IMR-90 (cell line): Measurements from ENCODE around the gene ELK3. TPM values are rescaled to one million over a fixed set of nuclear protein-coding genes. Genes with fewer than 3 reads are reported as not detected.

Experiments
- ATAC-seq: fragments of 200-7000 bp; cut with Tn5 transposase; 2 replicates; pipeline ENCODE4 v1.9.1; 2020; ENCODE audit warnings: low read depth, mild to moderate bottlenecking, moderate library complexity
- BruUV-seq: library from RNA; stranded (reverse); fragments of 400-500 nt; replicated peaks from 2 replicates; lab custom pipeline; 2021; lab: Mats Ljungman, UMichigan
- CTCF ChIA-PET: fragments of 300-600 bp; formaldehyde crosslinking; extraction: SDS; loops from one replicate; lab custom pipeline; 2021; ENCODE audit warnings: antibody characterized with exemption; lab: Yijun Ruan, JAX
- POLR2A ChIA-PET: fragments of 300-600 bp; sonication (Branson Sonifier 250); formaldehyde crosslinking; loops from one replicate; lab custom pipeline; 2022; ENCODE audit warnings: antibody characterized with exemption; ENCODE audit not compliant: unreplicated experiment; lab: Charles Lee
- DNase-seq: peaks from one replicate; pipeline ENCODE4 v3.0.0; 2013
- H2AFZ ChIP-seq: replicated peaks from 2 replicates; pipeline ENCODE3; 2013; ENCODE audit warnings: low read length, mild to moderate bottlenecking; ENCODE audit not compliant: poor library complexity
- H2AK5ac ChIP-seq: 2 replicates; pipeline ENCODE4 v1.6.1; 2013; ENCODE audit warnings: low read depth, low read length, inconsistent platforms
- H2AK9ac ChIP-seq: replicated peaks from 2 replicates; pipeline ENCODE3; 2013; ENCODE audit warnings: mild to moderate bottlenecking, low read depth, low read length, moderate library complexity; ENCODE audit not compliant: poor library complexity
- H2BK120ac ChIP-seq: 2 replicates; pipeline ENCODE4 v1.6.1; 2013; ENCODE audit warnings: low read depth, low read length, inconsistent platforms
- H2BK15ac ChIP-seq: 3 replicates; pipeline ENCODE4 v1.6.1; 2013; ENCODE audit warnings: low read depth, low read length, inconsistent platforms
- H2BK20ac ChIP-seq: 2 replicates; pipeline ENCODE4 v1.6.1; 2013; ENCODE audit warnings: low read depth, mild to moderate bottlenecking, inconsistent platforms, low read length, moderate library complexity
- H2BK5ac ChIP-seq: 2 replicates; pipeline ENCODE4 v1.6.1; 2013; ENCODE audit warnings: mild to moderate bottlenecking, low read depth, low read length, inconsistent platforms; ENCODE audit not compliant: poor library complexity, severe bottlenecking
- H3K14ac ChIP-seq: replicated peaks from 2 replicates; pipeline ENCODE4 v1.6.1; 2013; ENCODE audit warnings: low read depth, low read length, inconsistent platforms
- H3K18ac ChIP-seq: 2 replicates; pipeline ENCODE4 v1.6.1; 2013; ENCODE audit warnings: low read depth, low read length, control low read depth
- H3K23ac ChIP-seq: 2 replicates; pipeline ENCODE4 v1.6.1; 2013; ENCODE audit warnings: low read depth, low read length, inconsistent platforms
- H3K27ac ChIP-seq: 2 replicates; pipeline ENCODE4 v1.5.1; 2013; ENCODE audit warnings: mild to moderate bottlenecking, control low read depth, low read length; ENCODE audit not compliant: insufficient read depth
- H3K27me3 ChIP-seq: 2 replicates; pipeline ENCODE4 v1.6.1; 2013; ENCODE audit warnings: low read length; ENCODE audit not compliant: control insufficient read depth, insufficient read depth
- H3K36me3 ChIP-seq: 2 replicates; pipeline ENCODE4 v1.6.1; 2013; ENCODE audit warnings: low read length, mixed read lengths; ENCODE audit not compliant: control insufficient read depth, insufficient read depth
- H3K4ac ChIP-seq: 2 replicates; pipeline ENCODE4 v1.6.1; 2013; ENCODE audit warnings: low read depth, low read length, inconsistent platforms
- H3K4me1 ChIP-seq: 2 replicates; pipeline ENCODE4 v1.6.1; 2013; ENCODE audit warnings: low read length, mixed read lengths; ENCODE audit not compliant: control insufficient read depth, insufficient read depth
- H3K4me2 ChIP-seq: 2 replicates; pipeline ENCODE4 v1.6.1; 2013; ENCODE audit warnings: low read depth, mild to moderate bottlenecking, control low read depth, low read length, moderate library complexity
- H3K4me3 ChIP-seq: 2 replicates; pipeline ENCODE4 v1.5.1; 2013; ENCODE audit warnings: low read depth, mild to moderate bottlenecking, control low read depth, low read length, moderate library complexity; ENCODE audit not compliant: insufficient read depth
- H3K56ac ChIP-seq: 2 replicates; pipeline ENCODE4 v1.6.1; 2013; ENCODE audit warnings: low read length, inconsistent platforms; ENCODE audit not compliant: insufficient read depth; ENCODE audit errors: extremely low read depth
- H3K79me1 ChIP-seq, 2 experiments: 2 replicates each; pipeline ENCODE4 v1.6.1; 2013; ENCODE audit warnings: low read length in 2 of 2, inconsistent platforms in 1 of 2, low read depth in 1 of 2
- H3K9ac ChIP-seq: 2 replicates; pipeline ENCODE4 v1.6.1; 2013; ENCODE audit warnings: low read depth, low read length, control low read depth
- H3K9me1 ChIP-seq: 2 replicates; pipeline ENCODE4 v1.6.1; 2013; ENCODE audit warnings: low read length, inconsistent platforms; ENCODE audit not compliant: insufficient read depth
- H3K9me3 ChIP-seq: 2 replicates; pipeline ENCODE4 v1.6.1; 2013; ENCODE audit warnings: low read length; ENCODE audit not compliant: control insufficient read depth, insufficient read depth
- H4K20me1 ChIP-seq: 2 replicates; pipeline ENCODE4 v1.6.1; 2013; ENCODE audit warnings: low read length, inconsistent platforms; ENCODE audit not compliant: insufficient read depth
- H4K5ac ChIP-seq: 2 replicates; pipeline ENCODE4 v1.6.1; 2013; ENCODE audit warnings: mild to moderate bottlenecking, low read depth, low read length, control low read depth
- H4K8ac ChIP-seq, 2 experiments: 2 replicates each; pipeline ENCODE4 v1.6.1; 2013; ENCODE audit warnings: low read depth in 2 of 2, low read length in 2 of 2, control low read depth in 1 of 2, inconsistent platforms in 1 of 2
- H4K91ac ChIP-seq: 2 replicates; pipeline ENCODE4 v1.6.1; 2013; ENCODE audit warnings: low read depth, low read length, inconsistent platforms; ENCODE audit not compliant: insufficient read depth
- ELK1 ChIP-seq: fragments of 150-350 bp; IDR thresholded peaks from 2 replicates; pipeline ENCODE4 v1.6.1; 2016; ENCODE audit warnings: low read depth, mild to moderate bottlenecking, low read length, moderate library complexity, borderline replicate concordance
- MAFK ChIP-seq: IDR thresholded peaks from 2 replicates; pipeline ENCODE4 v1.6.1; 2012; ENCODE audit warnings: low read depth, low read length, improper control_type of control experiment
- MXI1 ChIP-seq: IDR thresholded peaks from 2 replicates; pipeline ENCODE4 v1.6.1; 2012; ENCODE audit warnings: low read depth, mild to moderate bottlenecking, low read length, moderate library complexity, borderline replicate concordance
- NFE2L2 ChIP-seq: fragments of 150-350 bp; IDR thresholded peaks from 2 replicates; pipeline ENCODE4 v1.6.1; 2016; ENCODE audit warnings: low read depth, mild to moderate bottlenecking, low read length
- RCOR1 ChIP-seq: IDR thresholded peaks from 2 replicates; pipeline ENCODE4 v1.6.1; 2012; ENCODE audit warnings: mild to moderate bottlenecking, low read length, improper control_type of control experiment; ENCODE audit not compliant: insufficient replicate concordance
- WGBS, 2 experiments: methylation state at CpG; one replicate each; pipeline versions ENCODE4 v1.1.5 to v1.1.7; 2013; ENCODE audit warnings: missing lambda C conversion rate in 2 of 2; ENCODE audit not compliant: insufficient read length in 1 of 2; ENCODE audit errors: extremely low coverage in 2 of 2; 5-methylcytosine and 5-hydroxymethylcytosine counted together
- dilution Hi-C: fragments of 300-500 bp; cut with HindIII; formaldehyde crosslinking; loops from one replicate; pipeline ENCODE4 v1.14.3; 2018; ENCODE audit warnings: low sequenced_read_pairs; ENCODE audit not compliant: unreplicated experiment
- in situ Hi-C: fragments of 300-500 bp; cut with MboI; formaldehyde crosslinking; loops from 3 replicates; pipeline ENCODE4 v1.14.3; 2019; ENCODE audit warnings: low sequenced_read_pairs, inconsistent platforms, mixed read lengths
- intact Hi-C: fragments of 100-400 bp; cut with micrococcal nuclease; formaldehyde crosslinking; loops from 2 replicates; pipeline ENCODE4 v1.10.0; 2022
- polyA plus RNA-seq, 3 experiments: library from polyadenylated mRNA; depleted of rRNA; stranded (reverse); fragments of >200 nt; gene quantifications; 2 replicates each; pipeline ENCODE4 v1.2.3, GENCODE V29; 2012; ENCODE audit warnings: low replicate concordance in 1 of 3
- total RNA-seq: library from RNA; depleted of rRNA; stranded (reverse); fragments of >200 nt; gene quantifications from 2 replicates; pipeline ENCODE4 v1.2.3, GENCODE V29; 2012

The ELK3 gene
- total and polyA plus RNA-seq, 2 of the 4 experiments (the other 2 are of a cell fraction), result 14.5 to 27.5 TPM

GRCh38 chr12:96210376-96211055 is 16.3 kb downstream of the ELK3 start:
- intact Hi-C loops (no loop called here), dilution Hi-C loops (no loop called here), in situ Hi-C loops (loop anchor here (5.0 to 25.0 kb wide), 2 partner anchors 148 to 598 kb away; no protein-coding TSS in a partner anchor)
- Histone ChIP-seq H3K23ac (no peak overlapping the region), H3K9me1 (peaks cover 15% of the 10 kb centered on the region; the same call in 1 of the 2 replicates), H3K4me1 (peaks cover 13% of the 10 kb centered on the region), H3K27me3 (no peaks in the 10 kb centered on the region), H3K4me2 (no peak overlapping the region), H3K4me3 (no peak overlapping the region), H3K9ac (no peak overlapping the region), H4K91ac (no peak overlapping the region), H3K27ac (no peak overlapping the region), H2BK15ac (no peak overlapping the region), H3K56ac (no peak overlapping the region), H3K14ac (no peak overlapping the region), H2BK120ac (no peak overlapping the region), H2BK5ac (no peak overlapping the region), H3K18ac (no peak overlapping the region), H4K20me1 (peaks cover 29% of the 10 kb centered on the region), H3K79me1 (peaks cover 32 to 77% of the 10 kb centered on the region in 2 experiments), H4K5ac (no peak overlapping the region), H3K9me3 (no peaks in the 10 kb centered on the region), H3K4ac (no peak overlapping the region), H2AK5ac (peak overlapping the region; percentile 23; the same call in 1 of the 2 replicates), H4K8ac (no peak overlapping the region), H2AFZ (no peak overlapping the region), H2BK20ac (no peak overlapping the region), H3K36me3 (peaks cover 1% of the 10 kb centered on the region; the same call in 1 of the 2 replicates), H2AK9ac (no peak overlapping the region)
- ChIA-PET POLR2A (no interaction called here), CTCF (interaction anchor here (1.5 kb wide), 1 partner anchor 10 kb away, joined by 6 read pairs; no protein-coding TSS in a partner anchor)
- TF ChIP-seq RCOR1 (no peak), ELK1 (no peak), MXI1 (no peak), NFE2L2 (no peak), MAFK (no peak)
- DNase-seq, result no peak
- no peak for ATAC-seq
- no TSS peak for BruUV-seq
- 94% methylated on average over 3 of the region's 19 CpGs; no CpG with 5 or more reads in 1 of the 2 experiments for WGBS, 2 experiments
